H1 (cell line): Measurements from ENCODE around the gene BTRC. TPM values are rescaled to one million over a fixed set of nuclear protein-coding genes. Genes with fewer than 3 reads are reported as not detected.

ENCODE experiments used
- TEAD4 ChIP-seq: IDR thresholded peaks from 2 replicates; pipeline ENCODE4 v1.6.1; 2012; ENCODE audit warnings: low read depth, low read length, inconsistent platforms, mixed read lengths
- YY1 ChIP-seq: IDR thresholded peaks from 2 replicates; pipeline ENCODE4 v1.6.1; 2011; ENCODE audit warnings: low read depth, mild to moderate bottlenecking, low read length
- microRNA-seq, 2 experiments: library from miRNA; unstranded; fragments of <30 nt; microRNA quantifications; one replicate each; pipeline versions ENCODE4 to v1.2.0, GENCODE V29; 2016 to 2020; ENCODE audit warnings: borderline microRNAs expressed in 2 of 2, borderline number of aligned reads in 2 of 2, borderline replicate concordance in 1 of 2
- polyA plus RNA-seq, 7 experiments: library from polyadenylated mRNA; depleted of rRNA in 3 of 7; stranded (reverse) in 5 of 7; unstranded in 2 of 7; fragments of >200 nt in 5 of 7; fragments of 200-250 nt in 2 of 7; gene quantifications; 1 replicate in 5 of 7; 2 replicates in 1 of 7; 4 replicates in 1 of 7; pipeline versions ENCODE4 v1.2.1 to v1.2.3, GENCODE V29; 2011 to 2013; ENCODE audit warnings: missing spikeins in 2 of 7, mixed read lengths in 2 of 7
- small RNA-seq: library from polyadenylated mRNA; stranded (forward); fragments of <200 nt; extraction: miRNeasy Mini kit (QIAGEN cat#:217004); gene quantifications from one replicate; pipeline ENCODE3, GENCODE V24; 2013; ENCODE audit not compliant: insufficient read depth
- total RNA-seq: library from RNA; stranded (reverse); fragmentation: NEBNext Ultra II Directional; extraction: Animal tissue kit (Norgen Biotek cat#: 25700); gene quantifications from 2 replicates; pipeline ENCODE4 v1.2.1, GENCODE V29; 2021

BTRC gene
- total and polyA plus RNA-seq, 2 of the 8 experiments (the other 6 are each of a cell fraction or from before 2014, with no cell fraction given), result 9.9 to 24.7 TPM

DNA sequence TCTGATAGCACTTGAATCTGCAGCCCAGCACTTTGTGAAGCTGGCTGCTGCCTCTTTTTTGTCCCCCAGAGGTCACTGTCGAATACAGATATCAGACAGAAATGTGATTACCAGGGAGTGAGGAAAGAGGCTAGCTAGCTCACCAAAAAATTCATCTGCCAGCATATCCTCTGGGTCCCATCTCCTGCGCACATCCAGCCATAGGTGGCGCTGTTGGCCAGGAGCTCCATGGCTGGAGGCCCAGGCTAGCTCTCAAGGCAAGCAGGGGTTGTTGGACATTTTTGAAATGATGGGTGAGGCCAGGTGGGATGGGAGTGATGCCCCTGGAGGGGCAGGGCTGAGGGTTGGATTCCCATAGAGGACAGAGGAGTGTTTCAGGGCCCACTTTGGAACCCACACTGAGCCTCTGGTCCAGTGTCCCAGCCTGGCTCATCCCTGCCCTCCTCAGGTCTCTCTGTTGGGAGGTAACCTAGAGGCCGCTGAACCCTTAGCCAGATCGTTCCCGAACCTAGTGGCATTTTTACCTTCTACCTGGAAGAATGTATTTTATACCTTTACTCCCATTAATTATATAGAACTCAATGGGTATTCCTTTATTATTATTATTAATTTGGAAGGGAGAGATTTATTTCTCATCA lies 248.9 kb downstream of the BTRC start (continued):
- peak; percentile 71 for TF ChIP-seq YY1
- 0 out of 2 replicates have a peak, but pooled peaks have one; percentile 22 for TF ChIP-seq TEAD4

Small RNAs within 50 kb of the gene (microRNA-seq; reads per million reads assigned to microRNA genes)
- gene MIR3158-1, result 0 reads per million in 2 experiments
- 0 reads per million in 2 experiments for gene MIR3158-2

Small RNAs within 50 kb of the gene (small RNA-seq; reads per million reads assigned to genes)
- gene MIR3158-1, result not detected
- gene RNU2-43P, result not detected
- gene RNU2-59P, result 1.5 reads per million

Other genes starting within 250 kb of the BTRC start
- not detected in 2 replicates for gene TLX1, start 222.9 kb upstream of the BTRC start, total RNA-seq
- gene TLX1, start 222.9 kb upstream of the BTRC start, polyA plus RNA-seq (2011; rRNA removed), result not detected in 2 replicates
- not detected in 2 replicates for gene LBX1, start 124.7 kb upstream of the BTRC start, total RNA-seq
- not detected in 2 replicates for gene LBX1, start 124.7 kb upstream of the BTRC start, polyA plus RNA-seq (2011; rRNA removed)
- 26.1 and 26.8 TPM in 2 replicates for gene POLL, start 234.1 kb downstream of the BTRC start, total RNA-seq
- 45.9 and 69.5 TPM in 2 replicates for gene POLL, start 234.1 kb downstream of the BTRC start, polyA plus RNA-seq (2011; rRNA removed)
- gene DPCD, start 234.2 kb downstream of the BTRC start, total RNA-seq, result 18.8 and 21.2 TPM in 2 replicates
- 25.2 and 31.4 TPM in 2 replicates for gene DPCD, start 234.2 kb downstream of the BTRC start, polyA plus RNA-seq (2011; rRNA removed)